OCI-LY7 (cell line): ENCODE data around the gene KLHL21. TPM values are rescaled to one million over a fixed set of nuclear protein-coding genes. Genes with fewer than 3 reads are reported as not detected.

Source experiments
- BruUV-seq: library from RNA; stranded (reverse); fragments of 400-500 nt; replicated peaks from 2 replicates; lab custom pipeline; 2021; lab: Mats Ljungman, UMichigan
- CTCF ChIA-PET: fragments of 300-600 bp; sonication (Branson Sonifier 250); formaldehyde crosslinking; loops from one replicate; lab custom pipeline; 2022; ENCODE audit warnings: antibody characterized with exemption; ENCODE audit not compliant: unreplicated experiment; lab: Charles Lee
- POLR2A ChIA-PET: fragments of 300-600 bp; sonication (Branson Sonifier 250); formaldehyde crosslinking; loops from one replicate; lab custom pipeline; 2022; ENCODE audit warnings: antibody characterized with exemption; lab: Charles Lee
- DNase-seq: peaks from one replicate; pipeline ENCODE4 v3.0.0-alpha.2; 2015; ENCODE audit warnings: low spot score
- H2AFZ ChIP-seq: fragments of 200-600 bp; sonication (generic), shearing (Covaris generic); 2 replicates; pipeline ENCODE4 v1.6.1; 2014; ENCODE audit warnings: mild to moderate bottlenecking, antibody characterized with exemption, low read length, moderate library complexity
- H3K27ac ChIP-seq: fragments of 200-600 bp; sonication (generic); 2 replicates; pipeline ENCODE4 v1.5.1; 2014; ENCODE audit warnings: mixed run types, low read depth, mild to moderate bottlenecking, moderate library complexity, low read length, inconsistent platforms; ENCODE audit not compliant: poor library complexity, severe bottlenecking
- H3K36me3 ChIP-seq: fragments of 200-600 bp; sonication (generic); 2 replicates; pipeline ENCODE4 v1.6.1; 2014; ENCODE audit warnings: mild to moderate bottlenecking, antibody characterized with exemption, low read length, moderate library complexity, mixed read lengths; ENCODE audit not compliant: insufficient read depth
- H3K4me1 ChIP-seq: fragments of 200-600 bp; sonication (generic); 2 replicates; pipeline ENCODE4 v1.5.1; 2014; ENCODE audit warnings: mild to moderate bottlenecking, low read length; ENCODE audit not compliant: insufficient read depth, poor library complexity, severe bottlenecking
- H3K4me2 ChIP-seq: fragments of 200-600 bp; sonication (generic); 2 replicates; pipeline ENCODE4 v1.6.1; 2014; ENCODE audit warnings: mild to moderate bottlenecking, low read length
- H3K4me3 ChIP-seq: fragments of 200-600 bp; sonication (generic); 2 replicates; pipeline ENCODE4 v1.5.1; 2014; ENCODE audit warnings: mild to moderate bottlenecking, low read depth, low read length; ENCODE audit not compliant: poor library complexity, severe bottlenecking
- H3K79me2 ChIP-seq: fragments of 200-600 bp; sonication (generic); 2 replicates; pipeline ENCODE4 v1.6.1; 2016; ENCODE audit warnings: low read depth, mild to moderate bottlenecking, low read length, moderate library complexity, mixed read lengths; ENCODE audit not compliant: insufficient read depth
- H3K9me2 ChIP-seq: fragments of 200-600 bp; sonication (generic); 2 replicates; pipeline ENCODE4 v1.6.1; 2016; ENCODE audit warnings: mild to moderate bottlenecking, low read length, mixed read lengths; ENCODE audit not compliant: insufficient read depth
- H3K9me3 ChIP-seq: fragments of 200-600 bp; sonication (generic); 2 replicates; pipeline ENCODE4 v1.6.1; 2014; ENCODE audit warnings: mild to moderate bottlenecking, mixed run types, low read length, mixed read lengths
- H4K20me1 ChIP-seq: fragments of 200-600 bp; sonication (generic); 2 replicates; pipeline ENCODE4 v1.6.1; 2014; ENCODE audit warnings: mild to moderate bottlenecking, antibody characterized with exemption, low read length, moderate library complexity, mixed read lengths; ENCODE audit not compliant: insufficient read depth
- CTCF ChIP-seq: fragments of 200-600 bp; sonication (generic); conservative IDR thresholded peaks from 2 replicates; pipeline ENCODE4 v1.5.1; 2014; ENCODE audit warnings: mild to moderate bottlenecking, antibody characterized with exemption, low read length, moderate library complexity, mixed read lengths
- EZH2phosphoT487 ChIP-seq: fragments of 200-600 bp; sonication (generic); IDR thresholded peaks from 2 replicates; pipeline ENCODE4 v1.6.1; 2018; ENCODE audit warnings: low read depth, borderline replicate concordance, mild to moderate bottlenecking, mixed run types, antibody characterized with exemption, low read length, moderate library complexity, mixed read lengths
- intact Hi-C: fragments of 100-400 bp; cut with micrococcal nuclease; formaldehyde crosslinking; loops from one replicate; pipeline ENCODE4 v1.10.0; 2022; ENCODE audit not compliant: unreplicated experiment
- total RNA-seq, 2 experiments: library from RNA; depleted of rRNA in 1 of 2; stranded (reverse); fragments of >200 nt in 1 of 2; shearing (Covaris generic) in 1 of 2; gene quantifications; 2 replicates each; pipeline ENCODE4 v1.2.3, GENCODE V29; 2014 to 2022

KLHL21 gene
- total RNA-seq, 2 experiments from 2014 or later: 7.4 to 7.6 TPM

- Histone ChIP-seq H3K79me2 (peaks cover 9% of the 10 kb centered on the region; the same call in 1 of the 2 replicates), H3K27ac (no peak overlapping the region), H3K4me1 (peaks cover 24% of the 10 kb centered on the region), H4K20me1 (no peaks in the 10 kb centered on the region), H3K36me3 (peaks cover 44% of the 10 kb centered on the region), H3K9me2 (no peaks in the 10 kb centered on the region), H3K4me3 (no peak overlapping the region), H3K9me3 (no peaks in the 10 kb centered on the region), H2AFZ (no peak overlapping the region), H3K4me2 (no peak overlapping the region)
- DNase-seq: no peak
- no TSS peak for BruUV-seq
- TF ChIP-seq CTCF (no peak), EZH2phosphoT487 (no peak)
- intact Hi-C loops: loop anchor here (5.0 kb wide), 2 partner anchors 76 to 136 kb away; partner anchors contain the start of genes NOL9 and PLEKHG5
- ChIA-PET CTCF (interaction anchor here (0.8 kb wide), 1 partner anchor 9 kb away, joined by 3 read pairs; no protein-coding TSS in a partner anchor), POLR2A (no interaction called here)
These were observed 25.3 kb upstream of the KLHL21 start for GRCh38 chr1:6627841-6628545.

GRCh38 chr1:6627031-6627430 lies 24.4 kb upstream of the KLHL21 start:
- ChIA-PET POLR2A (no interaction called here), CTCF (no interaction called here)
- no TSS peak for BruUV-seq
- Histone ChIP-seq H2AFZ (no peak overlapping the region), H3K27ac (no peak overlapping the region), H4K20me1 (no peaks in the 10 kb centered on the region), H3K36me3 (peaks cover 42% of the 10 kb centered on the region), H3K79me2 (peaks cover 9% of the 10 kb centered on the region; the same call in 1 of the 2 replicates), H3K9me3 (no peaks in the 10 kb centered on the region), H3K9me2 (no peaks in the 10 kb centered on the region), H3K4me3 (no peak overlapping the region), H3K4me2 (no peak overlapping the region), H3K4me1 (peaks cover 24% of the 10 kb centered on the region)
- intact Hi-C loops: loop anchor here (5.0 kb wide), 2 partner anchors 75 to 135 kb away; partner anchors contain the start of genes NOL9 and PLEKHG5
- no peak for TF ChIP-seq EZH2phosphoT487
- TF ChIP-seq CTCF: no peak
- DNase-seq: no peak
